ENCODE data around the gene PCMTD2.

Gene PCMTD2

DNA sequence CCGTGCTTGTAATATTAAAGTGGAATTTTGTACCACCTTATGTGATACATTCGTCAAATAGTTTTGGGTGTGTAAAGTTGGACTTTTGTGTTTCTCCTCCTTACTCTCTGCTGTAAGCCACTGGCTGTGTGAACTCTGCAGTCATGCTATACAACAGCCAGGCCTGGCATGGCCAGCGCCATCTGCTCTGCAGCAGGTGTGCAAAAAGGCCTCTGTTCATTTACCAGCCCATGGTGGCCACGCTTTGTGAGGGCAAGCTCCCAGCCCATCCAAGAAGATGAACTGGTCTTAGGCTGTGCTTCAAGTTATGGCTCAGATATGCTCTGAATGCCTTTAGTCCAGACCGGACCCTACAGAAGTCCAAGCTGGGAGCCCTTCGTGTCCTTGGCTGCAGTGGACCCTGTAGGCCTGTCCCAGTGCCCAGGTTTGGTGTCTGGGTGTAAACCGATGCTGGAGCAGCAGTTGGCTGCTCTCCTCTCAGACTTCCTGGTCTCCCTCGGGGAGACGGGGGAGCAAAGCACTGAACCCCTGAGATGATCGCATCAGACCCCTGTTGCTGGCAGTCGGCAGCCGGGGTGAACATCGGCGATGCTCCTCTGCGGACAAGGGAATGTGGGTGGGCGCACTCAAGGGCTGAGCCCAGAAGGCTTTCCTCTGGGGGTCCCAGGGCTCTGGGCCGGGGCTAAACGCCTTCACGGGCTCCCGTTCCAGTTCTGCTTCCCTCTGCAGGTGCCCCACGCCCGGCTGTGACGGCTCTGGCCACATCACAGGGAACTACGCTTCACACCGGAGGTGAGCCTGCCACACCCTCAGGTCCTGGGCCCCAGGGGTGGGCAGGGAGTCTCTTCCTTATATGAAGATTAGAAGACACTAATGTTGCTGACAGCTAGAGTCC is 28.6 kb upstream of the PCMTD2 start:
- in situ Hi-C loops (cut with MboI; ENCODE audit: low pct_unique_long_range_greater_than_20kb, low sequenced_read_pairs, unreplicated experiment), result no loop called here
- TF ChIP-seq, protein P1, sequence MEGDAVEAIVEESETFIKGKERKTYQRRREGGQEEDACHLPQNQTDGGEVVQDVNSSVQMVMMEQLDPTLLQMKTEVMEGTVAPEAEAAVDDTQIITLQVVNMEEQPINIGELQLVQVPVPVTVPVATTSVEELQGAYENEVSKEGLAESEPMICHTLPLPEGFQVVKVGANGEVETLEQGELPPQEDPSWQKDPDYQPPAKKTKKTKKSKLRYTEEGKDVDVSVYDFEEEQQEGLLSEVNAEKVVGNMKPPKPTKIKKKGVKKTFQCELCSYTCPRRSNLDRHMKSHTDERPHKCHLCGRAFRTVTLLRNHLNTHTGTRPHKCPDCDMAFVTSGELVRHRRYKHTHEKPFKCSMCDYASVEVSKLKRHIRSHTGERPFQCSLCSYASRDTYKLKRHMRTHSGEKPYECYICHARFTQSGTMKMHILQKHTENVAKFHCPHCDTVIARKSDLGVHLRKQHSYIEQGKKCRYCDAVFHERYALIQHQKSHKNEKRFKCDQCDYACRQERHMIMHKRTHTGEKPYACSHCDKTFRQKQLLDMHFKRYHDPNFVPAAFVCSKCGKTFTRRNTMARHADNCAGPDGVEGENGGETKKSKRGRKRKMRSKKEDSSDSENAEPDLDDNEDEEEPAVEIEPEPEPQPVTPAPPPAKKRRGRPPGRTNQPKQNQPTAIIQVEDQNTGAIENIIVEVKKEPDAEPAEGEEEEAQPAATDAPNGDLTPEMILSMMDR (IDR thresholded peaks at IDR 0.05; ENCODE audit: extremely low read depth, insufficient read depth, missing control alignments), result no peak
- no peak for DNase-seq (ENCODE audit: low spot score)

- TF ChIP-seq, protein P1 (IDR thresholded peaks at IDR 0.05; ENCODE audit: extremely low read depth, insufficient read depth, missing control alignments), result no peak
- in situ Hi-C loops (cut with MboI; ENCODE audit: low pct_unique_long_range_greater_than_20kb, low sequenced_read_pairs, unreplicated experiment), result no loop called here
- DNase-seq (ENCODE audit: low spot score), result no peak
Measured at GRCh38 chr20:64228086-64228653, 27.4 kb upstream of the PCMTD2 start.

DNA sequence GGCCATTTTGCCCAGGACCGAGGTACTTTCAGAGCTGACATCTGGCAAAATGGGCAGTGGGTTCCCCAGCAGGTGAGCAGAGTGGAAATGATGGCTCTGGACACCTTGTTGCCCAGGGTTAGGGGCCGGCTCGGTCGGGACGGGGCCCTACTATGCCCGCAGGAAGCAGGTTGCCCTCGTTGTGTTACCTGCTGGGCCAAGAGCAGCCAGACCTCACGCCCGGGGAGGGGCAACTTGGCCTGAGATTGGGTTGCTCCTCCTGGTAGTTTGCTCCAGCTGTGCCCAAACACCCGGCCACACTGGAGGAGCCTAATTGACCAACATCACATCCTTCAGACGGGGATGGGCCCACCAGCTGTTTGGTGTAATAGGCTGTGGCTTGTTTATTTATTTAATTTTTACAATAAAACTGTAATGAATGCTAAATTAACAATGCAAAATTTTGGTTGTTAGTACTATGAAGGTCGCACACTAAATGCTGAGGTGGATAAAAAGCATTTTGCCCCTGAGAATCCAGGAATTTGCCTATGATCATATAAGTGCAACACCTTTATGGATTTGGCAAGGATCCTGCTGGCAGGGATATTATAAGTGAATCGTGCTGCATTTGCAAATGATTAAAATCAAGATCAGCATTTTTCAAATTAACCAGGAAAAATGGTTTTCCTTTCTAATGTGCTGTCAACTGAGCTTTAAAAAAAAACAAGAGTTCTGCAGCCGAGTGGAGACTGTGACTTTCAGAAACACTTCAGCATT is 26.6 kb upstream of the PCMTD2 start:
- in situ Hi-C loops (cut with MboI; ENCODE audit: low pct_unique_long_range_greater_than_20kb, low sequenced_read_pairs, unreplicated experiment), result no loop called here
- TF ChIP-seq, protein P1 (IDR thresholded peaks at IDR 0.05; ENCODE audit: extremely low read depth, insufficient read depth, missing control alignments), result no peak
- no peak for DNase-seq (ENCODE audit: low spot score)

DNA sequence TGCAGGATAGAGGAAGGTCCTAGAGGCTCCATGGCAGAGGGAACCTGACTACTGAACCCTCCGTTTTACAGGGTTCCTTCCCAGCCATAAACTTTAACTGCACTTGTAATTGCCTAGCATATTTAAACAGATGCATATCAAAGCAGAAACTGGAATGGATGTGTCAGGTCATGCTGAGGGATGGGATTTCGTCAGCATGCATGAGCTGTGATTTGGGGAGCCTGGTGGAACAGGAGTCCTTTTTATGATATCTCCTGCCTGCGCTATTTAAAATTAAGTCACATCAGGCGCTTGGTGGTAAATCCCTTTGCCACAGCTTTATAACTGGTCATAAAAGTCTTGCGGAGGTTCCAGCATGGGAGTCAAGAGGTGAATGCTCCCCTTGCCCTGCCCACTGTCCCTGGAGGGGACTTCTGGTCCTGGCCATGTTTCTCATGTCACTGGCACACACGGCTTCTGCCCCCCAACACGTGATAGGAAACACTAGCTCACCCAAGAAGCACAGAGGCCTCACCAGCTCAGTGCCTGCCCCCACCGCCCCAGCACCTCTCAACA is 26.0 kb upstream of the PCMTD2 start:
- TF ChIP-seq, protein P1 (IDR thresholded peaks at IDR 0.05; ENCODE audit: extremely low read depth, insufficient read depth, missing control alignments), result no peak
- in situ Hi-C loops (cut with MboI; ENCODE audit: low pct_unique_long_range_greater_than_20kb, low sequenced_read_pairs, unreplicated experiment), result no loop called here
- DNase-seq (ENCODE audit: low spot score), result no peak

- TF ChIP-seq, protein P1 (IDR thresholded peaks at IDR 0.05; ENCODE audit: extremely low read depth, insufficient read depth, missing control alignments), result no peak
- DNase-seq (ENCODE audit: low spot score), result no peak
- in situ Hi-C loops (cut with MboI; ENCODE audit: low pct_unique_long_range_greater_than_20kb, low sequenced_read_pairs, unreplicated experiment), result no loop called here
Measured at GRCh38 chr20:64230461-64231145, 24.9 kb upstream of the PCMTD2 start.

Measured in GM13977 (cell line).